HCT116 (cell line): ENCODE measurements around the gene DRGX. TPM values are rescaled to one million over a fixed set of nuclear protein-coding genes. Genes with fewer than 3 reads are reported as not detected.

ENCODE experiments used
- ATAC-seq: fragments of 200-7000 bp; cut with Tn5 transposase; 2 replicates; pipeline ENCODE4 v1.9.1; 2020; ENCODE audit warnings: mild to moderate bottlenecking, moderate library complexity
- BruUV-seq: library from RNA; stranded (reverse); fragments of 400-500 nt; replicated peaks from 2 replicates; lab custom pipeline; 2021; lab: Mats Ljungman, UMichigan
- CTCF ChIA-PET: fragments of 300-600 bp; sonication (Branson Sonifier 250); formaldehyde crosslinking; loops from one replicate; lab custom pipeline; 2021; ENCODE audit warnings: antibody characterized with exemption; lab: Charles Lee
- POLR2A ChIA-PET: fragments of 300-600, 350-600 bp; sonication (Branson Sonifier 250); formaldehyde crosslinking; loops from one replicate; lab custom pipeline; 2021; ENCODE audit warnings: antibody characterized with exemption; lab: Charles Lee
- RAD21 ChIA-PET, 2 experiments: fragments of 300-600 bp; sonication (Branson Sonifier 250); formaldehyde crosslinking; loops; one replicate each; lab custom pipeline; 2023; ENCODE audit warnings: low total read pairs in 2 of 2; ENCODE audit not compliant: uncharacterized antibody in 2 of 2, unreplicated experiment in 2 of 2, low non-redundant PET in 1 of 2; lab: Charles Lee
- DNase-seq: peaks from one replicate; pipeline ENCODE4 v3.0.0-alpha.2; 2010; ENCODE audit warnings: low read depth, low spot score
- H2AFZ ChIP-seq: fragments of 200-600 bp; shearing (Covaris generic), sonication (generic); 2 replicates; pipeline ENCODE4 v1.6.1; 2017; ENCODE audit warnings: low read depth, mixed run types, mixed read lengths, antibody characterized with exemption, low read length; ENCODE audit not compliant: poor library complexity, severe bottlenecking
- H3K27ac ChIP-seq: 2 replicates; pipeline ENCODE4 v1.5.1; 2012; ENCODE audit warnings: low read depth, low read length
- H3K27me3 ChIP-seq: fragments of 200-600 bp; sonication (generic); 2 replicates; pipeline ENCODE4 v1.6.1; 2016; ENCODE audit warnings: mixed run types, low read length, mixed read lengths; ENCODE audit not compliant: insufficient read depth
- H3K36me3 ChIP-seq, 2 experiments: fragments of 200-500 bp in 1 of 2; fragments of 200-600 bp in 1 of 2; sonication (Bioruptor generic) in 1 of 2; sonication (generic) in 1 of 2; 2 replicates each; pipeline versions ENCODE4 v1.5.1 to v1.6.1; 2014 to 2016; ENCODE audit warnings: low read length in 2 of 2, inconsistent platforms in 1 of 2, mixed read lengths in 1 of 2, mixed run types in 1 of 2; ENCODE audit not compliant: insufficient read depth in 2 of 2, control insufficient read depth in 1 of 2
- H3K4me1 ChIP-seq, 2 experiments: fragments of 200-600 bp in 1 of 2; sonication (generic) in 1 of 2; 2 replicates each; pipeline versions ENCODE4 v1.5.1 to v1.6.1; 2012 to 2017; ENCODE audit warnings: low read length in 2 of 2, inconsistent platforms in 1 of 2, mild to moderate bottlenecking in 1 of 2, mixed read lengths in 1 of 2, mixed run types in 1 of 2, moderate library complexity in 1 of 2; ENCODE audit not compliant: insufficient read depth in 2 of 2, control insufficient read depth in 1 of 2
- H3K4me2 ChIP-seq: fragments of 200-600 bp; sonication (generic); 2 replicates; pipeline ENCODE4 v1.6.1; 2017; ENCODE audit warnings: mixed run types, low read length, mixed read lengths
- H3K4me3 ChIP-seq, 2 experiments: fragments of 200-600 bp in 1 of 2; sonication (generic) in 1 of 2; replicated peaks in 1 of 2; 2 replicates each; pipeline ENCODE4 v1.5.1; 2011 to 2016; ENCODE audit warnings: low read length in 2 of 2, control low read depth in 1 of 2, low read depth in 1 of 2, mild to moderate bottlenecking in 1 of 2, mixed read lengths in 1 of 2, mixed run types in 1 of 2
- H3K79me2 ChIP-seq: fragments of 200-600 bp; sonication (generic); 2 replicates; pipeline ENCODE4 v1.6.1; 2017; ENCODE audit warnings: mild to moderate bottlenecking, mixed run types, low read length, moderate library complexity, mixed read lengths; ENCODE audit not compliant: insufficient read depth
- H3K9ac ChIP-seq: fragments of 200-600 bp; sonication (generic); 2 replicates; pipeline ENCODE4 v1.6.1; 2016; ENCODE audit warnings: low read length, mixed read lengths
- H3K9me2 ChIP-seq: fragments of 200-600 bp; sonication (generic), shearing (Covaris generic); 2 replicates; pipeline ENCODE4 v1.6.1; 2017; ENCODE audit warnings: mixed run types, mild to moderate bottlenecking, moderate library complexity; ENCODE audit not compliant: insufficient read depth
- H3K9me3 ChIP-seq, 2 experiments: fragments of 200-500 bp in 1 of 2; fragments of 200-600 bp in 1 of 2; sonication (Bioruptor generic) in 1 of 2; sonication (generic) in 1 of 2; 2 replicates each; pipeline ENCODE4 v1.6.1; 2014 to 2017; ENCODE audit warnings: low read length in 2 of 2, mixed read lengths in 2 of 2, inconsistent platforms in 1 of 2, low read depth in 1 of 2, mild to moderate bottlenecking in 1 of 2, mixed run types in 1 of 2, moderate library complexity in 1 of 2; ENCODE audit not compliant: control insufficient read depth in 1 of 2, insufficient read depth in 1 of 2
- H4K20me1 ChIP-seq: fragments of 200-600 bp; sonication (generic), shearing (Covaris generic); 2 replicates; pipeline ENCODE4 v1.6.1; 2017; ENCODE audit warnings: mixed run types, mild to moderate bottlenecking, moderate library complexity; ENCODE audit not compliant: insufficient read depth
- ATF3 ChIP-seq: IDR thresholded peaks from 2 replicates; pipeline ENCODE4 v1.6.1; 2012
- CBX3 ChIP-seq: IDR thresholded peaks from 2 replicates; pipeline ENCODE4 v1.6.1; 2012; ENCODE audit warnings: low read depth
- CEBPB ChIP-seq: IDR thresholded peaks from 2 replicates; pipeline ENCODE4 v1.6.1; 2012; ENCODE audit warnings: low read depth
- CTCF ChIP-seq, 3 experiments: fragments of 200-600 bp in 1 of 3; sonication (generic) in 1 of 3; IDR thresholded peaks in 2 of 3; conservative IDR thresholded peaks in 1 of 3; 2 replicates each; pipeline ENCODE4 v1.5.1; 2012 to 2017; ENCODE audit warnings: low read depth in 2 of 3, low read length in 2 of 3, antibody characterized with exemption in 1 of 3, borderline replicate concordance in 1 of 3, control low read depth in 1 of 3, mild to moderate bottlenecking in 1 of 3, mixed read lengths in 1 of 3, mixed run types in 1 of 3, moderate library complexity in 1 of 3; ENCODE audit not compliant: insufficient read depth in 1 of 3
- EZH2 ChIP-seq: fragments of 200-600 bp; sonication (generic); IDR thresholded peaks from 2 replicates; pipeline ENCODE4 v1.6.1; 2017; ENCODE audit warnings: antibody characterized with exemption, mixed run types
- EZH2phosphoT487 ChIP-seq: fragments of 200-600 bp; IDR thresholded peaks from 2 replicates; pipeline ENCODE4 v1.6.1; 2018; ENCODE audit warnings: antibody characterized with exemption, borderline replicate concordance
- JUND ChIP-seq: IDR thresholded peaks from 2 replicates; pipeline ENCODE4 v1.6.1; 2012
- RAD21 ChIP-seq: IDR thresholded peaks from 2 replicates; pipeline ENCODE4 v1.6.1; 2012; ENCODE audit warnings: low read depth, mild to moderate bottlenecking
- TCF7L2 ChIP-seq: IDR thresholded peaks from 2 replicates; pipeline ENCODE4 v1.7.0; 2011; ENCODE audit warnings: borderline replicate concordance, inconsistent platforms; ENCODE audit not compliant: insufficient read depth, insufficient read length; ENCODE audit errors: extremely low read depth
- intact Hi-C: fragments of 100-400 bp; cut with micrococcal nuclease; formaldehyde crosslinking; loops from 2 replicates; pipeline ENCODE4 v1.10.0; 2022
- total RNA-seq: library from RNA; stranded (reverse); gene quantifications from one replicate; pipeline ENCODE4 v1.2.1, GENCODE V29; 2021; ENCODE audit not compliant: unreplicated experiment

Gene DRGX
- total RNA-seq, 1 experiment from 2014 or later: not detected

GRCh38 chr10:49349390-49349789, 46.5 kb downstream of the DRGX start:
- Histone ChIP-seq H2AFZ (no peak overlapping the region), H3K9ac (no peak overlapping the region), H3K9me2 (no peaks in the 10 kb centered on the region), H3K27ac (no peak overlapping the region), H3K4me1 (no peaks in the 10 kb centered on the region), H3K4me2 (no peak overlapping the region), H3K36me3 (no peaks in the 10 kb centered on the region), H3K27me3 (no peaks in the 10 kb centered on the region), H3K79me2 (no peaks in the 10 kb centered on the region), H4K20me1 (no peaks in the 10 kb centered on the region), H3K4me3 (no peak overlapping the region), H3K9me3 (no peaks in the 10 kb centered on the region; a peak in 1 of 4 replicates)
- CTCF ChIA-PET: no interaction called here
- POLR2A ChIA-PET: no interaction called here
- DNase-seq (no peak), ATAC-seq (no peak)
- RAD21 ChIA-PET: no interaction called here
- no TSS peak for BruUV-seq
- intact Hi-C loops: no loop called here
- TF ChIP-seq RAD21 (no peak), CTCF (IDR thresholded peaks at IDR 0.05 in 2 of 3, conservative IDR thresholded peaks at IDR 0.05 in 1 of 3; ENCODE audit: borderline replicate concordance in 1 of 3, insufficient read depth in 1 of 3, low read depth in 2 of 3, low read length in 2 of 3) (no peak), CBX3 (no peak), ATF3 (no peak), TCF7L2 (no peak), EZH2 (no peak), CEBPB (no peak), EZH2phosphoT487 (no peak)

GRCh38 chr10:49348593-49348992, 47.3 kb downstream of the DRGX start:
- Histone ChIP-seq H2AFZ (no peak overlapping the region), H3K36me3 (no peaks in the 10 kb centered on the region), H3K79me2 (no peaks in the 10 kb centered on the region), H3K4me3 (no peak overlapping the region), H3K9me2 (no peaks in the 10 kb centered on the region), H3K9ac (no peak overlapping the region), H4K20me1 (no peaks in the 10 kb centered on the region), H3K4me1 (no peaks in the 10 kb centered on the region), H3K4me2 (no peak overlapping the region), H3K27ac (no peak overlapping the region), H3K9me3 (no peaks in the 10 kb centered on the region; a peak in 1 of 4 replicates), H3K27me3 (no peaks in the 10 kb centered on the region)
- DNase-seq: no peak
- ChIA-PET RAD21 (no interaction called here), POLR2A (no interaction called here), CTCF (no interaction called here)
- intact Hi-C loops: no loop called here
- no peak for ATAC-seq
- BruUV-seq: no TSS peak
- no peak for TF ChIP-seq JUND
